Adrenal gland (tissue), 12 donors: ENCODE measurements around the gene SUCLG2. TPM values are rescaled to one million over a fixed set of nuclear protein-coding genes. Genes with fewer than 3 reads are reported as not detected.
A peak's percentile ranks its signal among the peaks of the same experiment; 100 is the strongest.

Experiments
- DNase-seq, 7 donors: peaks; one replicate each; pipeline ENCODE4 v3.0.0-alpha.2; 2019 to 2020
- H3K27ac ChIP-seq, 5 donors: fragments of 200-600 bp; sonication (generic) in 4 of 5; 1 replicate in 3 of 5; 2 replicates in 2 of 5; pipeline versions ENCODE4 v1.5.1 to v1.8.0; 2016 to 2020; ENCODE audit warnings: mild to moderate bottlenecking in 1 of 5
- H3K27me3 ChIP-seq: fragments of 200-600 bp; 2 replicates; pipeline ENCODE4 v1.8.0; 2021
- H3K36me3 ChIP-seq, 2 donors: fragments of 200-600 bp; replicated peaks in 1 of 2; 1 replicate in 1 of 2; 2 replicates in 1 of 2; pipeline versions ENCODE4 v1.5.1 to v1.8.0; 2018 to 2022
- H3K4me1 ChIP-seq, 2 donors: fragments of 200-600 bp; replicated peaks in 1 of 2; 1 replicate in 1 of 2; 2 replicates in 1 of 2; pipeline versions ENCODE4 v1.5.1 to v1.8.0; 2018 to 2021
- H3K4me3 ChIP-seq, 4 donors: fragments of 200-600 bp; sonication (generic) in 3 of 4; one replicate each; pipeline ENCODE4 v1.5.1; 2016 to 2018
- H3K9me3 ChIP-seq, 3 donors: fragments of 200-600 bp; sonication (generic) in 1 of 3; replicated peaks in 1 of 3; 1 replicate in 2 of 3; 2 replicates in 1 of 3; pipeline versions ENCODE4 v1.5.1 to v1.8.0; 2016 to 2021
- POLR2A ChIP-seq, 2 donors: fragments of 450-650 bp; IDR thresholded peaks; one replicate each; pipeline ENCODE4 v1.6.1; 2017; ENCODE audit warnings: antibody characterized with exemption in 2 of 2, mild to moderate bottlenecking in 2 of 2, moderate library complexity in 1 of 2
- WGBS, 4 donors: extraction: QIAGEN DNeasy Blood & Tissue Kit in 2 of 4; methylation state at CpG; one replicate each; pipeline versions ENCODE4 v1.1.5 to v1.1.7; 2013 to 2017; 5-methylcytosine and 5-hydroxymethylcytosine counted together
- intact Hi-C, 2 donors: fragments of 100-400 bp; cut with DNase I; formaldehyde crosslinking; loops; one replicate each; pipeline versions ENCODE4 v1.14.1 to v1.15.0; 2022 to 2023
- polyA plus RNA-seq, 3 donors: library from polyadenylated mRNA; stranded (reverse); fragments of 200-250 nt in 2 of 3; fragments of 350-450 nt in 1 of 3; fragmentation: Illumina TruSeq in 1 of 3; extraction: RNeasy Lipid Tissue Mini Kit (QIAGEN cat#74804) in 1 of 3; gene quantifications; one replicate each; pipeline ENCODE4 v1.2.3, GENCODE V29; 2013 to 2014
- total RNA-seq, 9 donors: library from RNA; depleted of rRNA in 4 of 9; stranded (reverse); fragments of >200 nt in 4 of 9; fragments of 120-200 nt in 1 of 9; fragmentation: NEBNext Ultra II Directional in 1 of 9; extraction: Animal tissue kit (Norgen Biotek cat#: 25700) in 1 of 9; gene quantifications; one replicate each; pipeline versions ENCODE4 v1.1.0 to v1.2.4, GENCODE V29; 2013 to 2023
- TF ChIP-seq, protein P1 (sequence below), 6 experiments: fragments of 450-650 bp in 4 of 6; fragments of 200-600 bp in 2 of 6; sonication (generic) in 1 of 6; IDR thresholded peaks; 1 replicate in 5 of 6; 2 replicates in 1 of 6; pipeline versions ENCODE4 v1.5.1 to v1.8.0; 2016 to 2021; ENCODE audit warnings: antibody characterized with exemption in 6 of 6, mild to moderate bottlenecking in 2 of 6, moderate library complexity in 1 of 6
- donor health status: healthy with polysubstance abuse.
- donor health status: Bipolar disorder and iron deficiency.
- donor health status: DM: yes; HTN: yes; CAD: no.
- donor health status: DM: no; HTN: no; CAD: no.
- donor health status: DM: no; HTN: no; CAD: no.
- donor health status: DM: yes; HTN: yes; CAD: no.

SUCLG2 gene
- total and polyA plus RNA-seq, 12 donors: 24.4 to 115 (median 69.6) TPM

- WGBS, 4 donors: 79 to 92% (median 86%) methylated on average over 6 of the region's 6 CpGs
- DNase-seq: no peak
- intact Hi-C loops: no loop called here
Measured at GRCh38 chr3:67630666-67631362, 23.6 kb downstream of the SUCLG2 start.

DNA sequence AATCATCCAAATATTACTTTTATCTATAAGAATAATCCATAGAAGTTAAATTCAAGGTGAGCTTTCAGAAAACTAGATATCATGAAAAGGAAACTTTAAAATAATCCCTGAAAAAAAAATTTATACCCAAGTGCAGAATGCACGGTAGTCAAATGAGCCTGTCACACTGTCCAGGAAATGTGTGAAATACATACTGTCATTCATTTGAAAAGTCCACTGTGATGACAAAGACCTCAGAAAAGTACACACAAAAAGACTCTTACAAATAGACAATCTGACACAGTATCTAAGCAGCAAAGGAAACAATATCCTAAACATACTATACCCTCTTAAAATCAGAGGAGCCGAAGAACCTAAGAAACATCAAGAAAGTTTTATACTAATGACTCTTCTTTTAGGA is 29.7 kb downstream of the SUCLG2 start:
- WGBS, 4 donors: 89 to 97% (median 91%) methylated on average over 2 of the region's 2 CpGs
- H3K4me1 ChIP-seq: peaks cover 9 to 15% of the 10 kb centered on the region in 2 donors
- H3K36me3 ChIP-seq: no peaks in the 10 kb centered on the region
- H3K27ac ChIP-seq: no peak overlapping the region
- no peaks in the 10 kb centered on the region for H3K9me3 ChIP-seq
- no peaks in the 10 kb centered on the region for H3K27me3 ChIP-seq
- TF ChIP-seq, protein P1, sequence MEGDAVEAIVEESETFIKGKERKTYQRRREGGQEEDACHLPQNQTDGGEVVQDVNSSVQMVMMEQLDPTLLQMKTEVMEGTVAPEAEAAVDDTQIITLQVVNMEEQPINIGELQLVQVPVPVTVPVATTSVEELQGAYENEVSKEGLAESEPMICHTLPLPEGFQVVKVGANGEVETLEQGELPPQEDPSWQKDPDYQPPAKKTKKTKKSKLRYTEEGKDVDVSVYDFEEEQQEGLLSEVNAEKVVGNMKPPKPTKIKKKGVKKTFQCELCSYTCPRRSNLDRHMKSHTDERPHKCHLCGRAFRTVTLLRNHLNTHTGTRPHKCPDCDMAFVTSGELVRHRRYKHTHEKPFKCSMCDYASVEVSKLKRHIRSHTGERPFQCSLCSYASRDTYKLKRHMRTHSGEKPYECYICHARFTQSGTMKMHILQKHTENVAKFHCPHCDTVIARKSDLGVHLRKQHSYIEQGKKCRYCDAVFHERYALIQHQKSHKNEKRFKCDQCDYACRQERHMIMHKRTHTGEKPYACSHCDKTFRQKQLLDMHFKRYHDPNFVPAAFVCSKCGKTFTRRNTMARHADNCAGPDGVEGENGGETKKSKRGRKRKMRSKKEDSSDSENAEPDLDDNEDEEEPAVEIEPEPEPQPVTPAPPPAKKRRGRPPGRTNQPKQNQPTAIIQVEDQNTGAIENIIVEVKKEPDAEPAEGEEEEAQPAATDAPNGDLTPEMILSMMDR (IDR thresholded peaks at IDR 0.05): no peak
- no peak for TF ChIP-seq POLR2A (IDR thresholded peaks at IDR 0.05)
- intact Hi-C loops: no loop called here
- no peak overlapping the region for H3K4me3 ChIP-seq
- DNase-seq: no peak

More at GRCh38 chr3:67630666-67631362, 23.6 kb downstream of the SUCLG2 start:
- Histone ChIP-seq H3K9me3 (no peaks in the 10 kb centered on the region), H3K27me3 (no peaks in the 10 kb centered on the region), H3K4me3 (no peak overlapping the region), H3K36me3 (no peaks in the 10 kb centered on the region), H3K27ac (no peak overlapping the region), H3K4me1 (peaks cover 7 to 13% of the 10 kb centered on the region in 2 donors)
- TF ChIP-seq POLR2A (IDR thresholded peaks at IDR 0.05): no peak
- TF ChIP-seq, protein P1 (IDR thresholded peaks at IDR 0.05): no peak

- no peak for TF ChIP-seq POLR2A (IDR thresholded peaks at IDR 0.05)
- TF ChIP-seq, protein P1 (IDR thresholded peaks at IDR 0.05): no peak
- Histone ChIP-seq H3K4me3 (no peak overlapping the region), H3K4me1 (peaks cover 9 to 15% of the 10 kb centered on the region in 2 donors), H3K27ac (no peak overlapping the region), H3K9me3 (no peaks in the 10 kb centered on the region), H3K36me3 (no peaks in the 10 kb centered on the region), H3K27me3 (no peaks in the 10 kb centered on the region)
- peak; percentile 23 to 67 (median 39) for DNase-seq
- intact Hi-C loops: no loop called here
- WGBS, 4 donors: 32 to 49% (median 35%) methylated on average over 3 of the region's 3 CpGs
Measured at GRCh38 chr3:67624078-67624477, 30.3 kb downstream of the SUCLG2 start.

DNA sequence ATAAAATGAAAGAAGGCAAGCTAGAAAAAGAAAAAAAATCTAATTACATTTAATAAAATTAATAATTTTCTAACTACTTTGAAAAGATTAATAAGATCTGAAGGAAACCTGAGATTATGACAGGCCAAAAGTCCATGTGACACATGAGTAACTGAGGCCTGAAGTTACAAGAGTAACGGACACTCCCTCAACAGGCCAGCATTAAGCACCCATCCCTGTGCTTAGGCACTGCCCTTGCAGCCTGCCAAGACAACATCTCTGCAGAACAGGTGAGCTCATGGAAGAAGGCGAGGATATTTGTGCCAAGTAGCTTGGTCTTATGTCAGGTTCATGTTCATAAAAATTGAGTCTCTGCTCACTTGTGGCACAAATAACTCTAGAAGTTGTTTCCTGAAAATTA is 31.8 kb downstream of the SUCLG2 start:
- H3K9me3 ChIP-seq: no peaks in the 10 kb centered on the region
- H3K4me3 ChIP-seq: no peak overlapping the region
- TF ChIP-seq, protein P1 (IDR thresholded peaks at IDR 0.05): no peak
- TF ChIP-seq POLR2A (IDR thresholded peaks at IDR 0.05): no peak
- no peaks in the 10 kb centered on the region for H3K27me3 ChIP-seq
- intact Hi-C loops: no loop called here
- H3K27ac ChIP-seq: no peak overlapping the region
- no peaks in the 10 kb centered on the region for H3K36me3 ChIP-seq
- 92 to 100% (median 98%) methylated on average over 2 of the region's 2 CpGs for WGBS, 4 donors
- DNase-seq: no peak
- H3K4me1 ChIP-seq: peaks cover 9 to 15% of the 10 kb centered on the region in 2 donors
